MG63 (cell line): ENCODE measurements around the gene CISD3. TPM values are rescaled to one million over a fixed set of nuclear protein-coding genes. Genes with fewer than 3 reads are reported as not detected.
"Not testable (repeated sequence)": the region's sequence is repeated elsewhere in the genome, so short reads cannot be mapped to it uniquely, and the experiment has no call there.

Experiments used
- DNase-seq: peaks from one replicate; pipeline ENCODE4 v3.0.0-alpha.2; 2020
- H3K27me3 ChIP-seq: fragments of 250-450 bp; sonication (Bioruptor Pico); 2 replicates; pipeline ENCODE4 v1.5.1; 2020; ENCODE audit warnings: mild to moderate bottlenecking, moderate library complexity
- H3K36me3 ChIP-seq: fragments of 250-450 bp; sonication (Bioruptor Pico); 2 replicates; pipeline ENCODE4 v1.5.1; 2020; ENCODE audit warnings: mild to moderate bottlenecking, moderate library complexity
- H3K4me3 ChIP-seq: fragments of 250-450 bp; sonication (Bioruptor Pico); 2 replicates; pipeline ENCODE4 v1.5.1; 2020; ENCODE audit warnings: mild to moderate bottlenecking, moderate library complexity
- H3K9me3 ChIP-seq: fragments of 250-450 bp; sonication (Bioruptor Pico); 2 replicates; pipeline ENCODE4 v1.5.1; 2020; ENCODE audit warnings: mild to moderate bottlenecking, moderate library complexity
- total RNA-seq: library from RNA; depleted of rRNA; stranded (reverse); fragments of >200 nt; shearing (Covaris generic); gene quantifications from 2 replicates; pipeline ENCODE4 v1.2.3, GENCODE V29; 2014; ENCODE audit warnings: low replicate concordance

The CISD3 gene
- total RNA-seq, 1 experiment from 2014 or later, result 29.1 TPM

DNA sequence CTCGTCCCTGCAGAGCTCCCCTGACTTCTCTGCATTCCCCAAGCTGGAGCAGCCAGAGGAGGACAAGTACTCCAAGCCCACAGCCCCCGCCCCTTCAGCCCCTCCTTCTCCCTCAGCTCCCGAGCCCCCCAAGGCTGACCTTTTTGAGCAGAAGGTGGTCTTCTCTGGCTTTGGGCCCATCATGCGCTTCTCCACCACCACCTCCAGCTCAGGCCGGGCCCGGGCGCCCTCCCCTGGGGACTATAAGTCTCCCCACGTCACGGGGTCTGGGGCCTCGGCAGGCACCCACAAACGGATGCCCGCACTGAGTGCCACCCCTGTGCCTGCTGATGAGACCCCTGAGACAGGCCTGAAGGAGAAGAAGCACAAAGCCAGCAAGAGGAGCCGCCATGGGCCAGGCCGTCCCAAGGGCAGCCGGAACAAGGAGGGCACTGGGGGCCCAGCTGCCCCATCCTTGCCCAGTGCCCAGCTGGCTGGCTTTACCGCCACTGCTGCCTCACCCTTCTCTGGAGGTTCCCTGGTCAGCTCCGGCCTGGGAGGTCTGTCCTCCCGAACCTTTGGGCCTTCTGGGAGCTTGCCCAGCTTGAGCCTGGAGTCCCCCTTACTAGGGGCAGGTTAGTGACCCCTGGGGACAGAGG is 13.7 kb upstream of the CISD3 start:
- H3K36me3 ChIP-seq, result peaks cover 64% of the 10 kb centered on the region
- H3K27me3 ChIP-seq, result no peaks in the 10 kb centered on the region
- DNase-seq, result no peak
- no peaks in the 10 kb centered on the region for H3K9me3 ChIP-seq
- no peak overlapping the region for H3K4me3 ChIP-seq

DNA sequence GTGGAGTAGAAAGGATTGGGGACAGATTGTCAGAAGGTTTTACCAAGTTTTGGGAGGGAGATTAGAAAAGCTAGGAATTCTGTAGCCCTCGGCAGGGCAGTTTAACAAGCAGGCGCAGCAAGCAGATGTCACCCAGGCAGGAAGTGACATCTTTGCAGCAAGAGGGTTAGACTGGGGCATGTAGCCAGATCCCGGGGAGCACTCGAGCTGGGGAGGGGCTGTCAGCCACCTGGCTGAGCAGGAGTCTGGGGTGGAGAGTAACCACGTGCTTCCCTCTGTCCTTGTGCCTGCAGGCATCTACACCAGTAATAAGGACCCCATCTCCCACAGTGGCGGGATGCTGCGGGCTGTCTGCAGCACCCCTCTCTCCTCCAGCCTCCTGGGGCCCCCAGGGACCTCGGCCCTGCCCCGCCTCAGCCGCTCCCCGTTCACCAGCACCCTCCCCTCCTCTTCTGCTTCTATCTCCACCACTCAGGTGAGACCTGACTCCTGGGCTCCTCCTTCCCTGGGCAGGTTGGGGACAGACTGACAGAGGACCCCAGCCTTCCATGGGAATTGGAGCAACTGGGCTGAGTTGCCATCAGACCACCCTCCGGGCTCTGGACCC is 12.9 kb upstream of the CISD3 start:
- H3K36me3 ChIP-seq, result peaks cover 62% of the 10 kb centered on the region
- DNase-seq, result no peak
- no peaks in the 10 kb centered on the region for H3K9me3 ChIP-seq
- H3K4me3 ChIP-seq, result no peak overlapping the region
- H3K27me3 ChIP-seq, result no peaks in the 10 kb centered on the region

DNA sequence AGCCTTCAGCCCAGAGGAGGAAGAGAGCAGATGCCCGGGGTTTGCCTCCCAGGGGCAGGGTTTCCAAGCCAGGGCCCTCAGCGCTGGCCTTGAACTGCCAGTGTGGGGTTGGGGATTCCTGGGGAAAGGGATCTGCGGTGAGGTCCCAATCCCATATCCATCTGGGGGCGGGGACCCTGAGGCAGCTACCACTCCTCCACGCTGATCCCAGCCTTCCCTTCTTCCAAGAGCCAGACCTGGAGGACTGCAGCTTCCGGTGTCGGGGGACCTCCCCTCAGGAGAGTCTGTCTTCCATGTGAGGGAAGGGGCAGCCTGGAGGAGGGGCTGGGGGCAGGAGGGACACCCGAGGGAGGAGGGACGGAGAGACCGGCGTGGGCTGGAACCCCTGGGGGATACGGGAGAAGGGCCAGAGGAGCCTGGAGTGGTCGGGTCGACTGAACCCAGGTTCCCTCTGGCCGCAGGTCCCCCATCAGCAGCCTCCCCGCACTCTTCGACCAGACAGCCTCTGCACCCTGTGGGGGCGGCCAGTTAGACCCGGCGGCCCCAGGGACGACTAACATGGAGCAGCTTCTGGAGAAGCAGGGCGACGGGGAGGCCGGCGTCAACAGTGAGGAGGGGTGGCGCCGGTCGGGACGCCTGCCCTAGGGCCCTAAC is 10.7 kb upstream of the CISD3 start:
- Histone ChIP-seq H3K36me3 (peaks cover 49% of the 10 kb centered on the region), H3K27me3 (no peaks in the 10 kb centered on the region), H3K9me3 (no peaks in the 10 kb centered on the region), H3K4me3 (no peak overlapping the region)
- no peak for DNase-seq

DNA sequence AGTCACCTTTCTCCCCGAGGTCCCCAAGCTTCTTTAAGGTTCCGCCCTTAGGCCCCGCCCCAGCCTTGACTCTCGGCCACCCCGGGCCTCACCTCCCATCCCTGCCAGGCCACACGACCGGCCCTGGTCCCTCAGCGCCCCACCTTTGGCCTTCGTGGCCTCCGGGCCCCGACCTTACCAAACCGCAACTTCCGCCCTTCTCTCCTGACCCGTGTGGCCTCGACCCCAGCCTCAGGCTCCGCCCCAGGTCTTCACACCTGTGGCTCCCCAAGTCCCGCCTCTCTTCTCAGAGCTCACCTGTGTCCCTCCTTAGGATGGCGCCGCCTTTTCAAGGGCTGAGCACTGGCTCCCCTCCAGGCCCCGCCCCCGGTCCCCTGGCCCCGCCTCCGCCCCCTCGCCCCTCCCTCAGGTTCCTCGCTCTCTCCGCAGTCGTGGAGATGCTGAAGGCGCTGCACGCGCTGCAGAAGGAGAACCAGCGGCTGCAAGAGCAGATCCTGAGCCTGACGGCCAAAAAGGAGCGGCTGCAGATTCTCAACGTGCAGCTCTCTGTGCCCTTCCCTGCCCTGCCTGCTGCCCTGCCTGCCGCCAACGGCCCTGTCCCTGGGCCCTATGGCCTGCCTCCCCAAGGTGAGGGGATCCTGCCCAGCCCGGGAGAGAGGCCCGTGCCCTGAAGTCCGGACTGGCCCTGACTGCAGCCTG is 10.0 kb upstream of the CISD3 start:
- H3K4me3 ChIP-seq, result no peak overlapping the region
- no peaks in the 10 kb centered on the region for H3K9me3 ChIP-seq
- H3K27me3 ChIP-seq, result no peaks in the 10 kb centered on the region
- H3K36me3 ChIP-seq, result peaks cover 53% of the 10 kb centered on the region
- no peak for DNase-seq

DNA sequence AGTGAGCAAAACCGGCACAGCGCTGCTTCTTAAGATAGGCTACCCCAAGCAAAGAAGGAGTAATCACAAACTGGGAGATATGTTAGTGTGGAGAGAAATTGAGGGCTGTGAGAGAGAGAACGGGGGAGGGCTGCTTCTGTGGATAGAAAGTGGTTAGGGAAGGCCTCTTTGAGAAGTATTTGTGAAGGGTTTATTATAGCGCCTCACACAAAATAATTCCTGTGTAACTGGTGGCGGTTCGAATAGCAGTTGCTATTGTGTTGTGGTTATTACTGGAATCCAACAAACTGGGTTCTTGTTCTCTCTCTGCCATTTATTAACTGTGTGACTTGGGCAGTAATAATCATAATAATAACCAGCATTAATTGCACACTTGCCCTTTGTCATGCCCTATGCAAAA is 9.2 kb upstream of the CISD3 start:
- no peak for DNase-seq
- no peaks in the 10 kb centered on the region for H3K9me3 ChIP-seq
- peaks cover 50% of the 10 kb centered on the region for H3K36me3 ChIP-seq
- H3K27me3 ChIP-seq, result no peaks in the 10 kb centered on the region
- H3K4me3 ChIP-seq, result no peak overlapping the region

DNA sequence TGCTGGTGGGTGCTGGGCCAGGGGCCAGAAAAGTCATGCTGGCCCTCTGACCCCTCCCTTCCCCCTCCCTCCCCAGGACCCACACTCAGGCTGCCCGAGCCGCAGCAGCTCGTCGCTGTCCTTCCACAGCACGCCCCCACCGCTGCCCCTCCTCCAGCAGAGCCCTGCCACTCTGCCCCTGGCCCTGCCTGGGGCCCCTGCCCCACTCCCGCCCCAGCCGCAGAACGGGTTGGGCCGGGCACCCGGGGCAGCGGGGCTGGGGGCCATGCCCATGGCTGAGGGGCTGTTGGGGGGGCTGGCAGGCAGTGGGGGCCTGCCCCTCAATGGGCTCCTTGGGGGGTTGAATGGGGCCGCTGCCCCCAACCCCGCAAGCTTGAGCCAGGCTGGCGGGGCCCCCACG is 8.3 kb upstream of the CISD3 start:
- DNase-seq, result no peak
- no peaks in the 10 kb centered on the region for H3K27me3 ChIP-seq
- no peaks in the 10 kb centered on the region for H3K9me3 ChIP-seq
- H3K36me3 ChIP-seq, result peaks cover 46% of the 10 kb centered on the region
- no peak overlapping the region for H3K4me3 ChIP-seq

DNA sequence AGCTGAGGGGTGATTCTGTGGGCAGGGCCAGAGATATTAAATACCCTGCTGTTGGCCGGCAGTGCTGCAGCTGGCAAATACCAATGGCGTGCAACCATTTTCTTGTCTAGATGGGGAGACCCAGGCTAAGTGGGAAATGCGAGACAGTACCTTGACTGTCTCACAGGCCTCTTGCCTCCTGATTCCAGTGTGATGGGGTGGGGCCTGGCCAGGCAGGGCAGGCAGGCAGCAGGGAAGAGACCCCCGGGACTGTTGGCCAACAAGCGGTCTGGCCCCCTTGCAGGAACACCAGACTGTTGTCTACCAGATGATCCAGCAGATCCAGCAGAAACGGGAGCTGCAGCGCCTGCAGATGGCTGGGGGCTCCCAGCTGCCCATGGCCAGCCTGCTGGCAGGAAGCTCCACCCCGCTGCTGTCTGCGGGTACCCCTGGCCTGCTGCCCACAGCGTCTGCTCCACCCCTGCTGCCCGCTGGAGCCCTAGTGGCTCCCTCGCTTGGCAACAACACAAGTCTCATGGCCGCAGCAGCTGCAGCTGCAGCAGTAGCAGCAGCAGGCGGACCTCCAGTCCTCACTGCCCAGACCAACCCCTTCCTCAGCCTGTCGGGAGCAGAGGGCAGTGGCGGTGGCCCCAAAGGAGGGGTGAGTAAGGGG is 5.7 kb upstream of the CISD3 start:
- Histone ChIP-seq H3K36me3 (peaks cover 22% of the 10 kb centered on the region), H3K9me3 (no peaks in the 10 kb centered on the region), H3K27me3 (no peaks in the 10 kb centered on the region), H3K4me3 (no peak overlapping the region)
- DNase-seq, result no peak

DNA sequence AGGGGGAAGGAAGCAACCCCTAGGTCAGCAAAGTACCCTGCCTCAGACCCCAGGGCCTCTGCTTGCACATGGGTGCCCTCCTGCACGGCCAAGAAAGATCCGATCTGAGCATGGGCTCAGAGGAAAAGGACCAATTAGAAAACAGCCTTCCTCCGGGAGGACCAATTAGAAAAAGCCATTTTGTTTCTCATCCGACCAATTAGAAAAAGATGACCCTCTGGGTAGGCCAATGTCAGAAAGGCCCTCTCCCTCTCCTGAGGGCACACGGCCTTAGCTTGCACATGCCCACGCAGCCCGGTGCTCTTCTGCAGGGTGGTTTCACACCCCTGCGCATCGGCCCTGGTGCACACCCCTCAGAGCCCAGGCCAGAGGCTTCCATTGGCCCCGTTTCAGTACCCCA is 5.1 kb upstream of the CISD3 start:
- H3K27me3 ChIP-seq, result no peaks in the 10 kb centered on the region
- H3K9me3 ChIP-seq, result no peaks in the 10 kb centered on the region
- peaks cover 16% of the 10 kb centered on the region for H3K36me3 ChIP-seq
- no peak for DNase-seq
- no peak overlapping the region for H3K4me3 ChIP-seq

DNA sequence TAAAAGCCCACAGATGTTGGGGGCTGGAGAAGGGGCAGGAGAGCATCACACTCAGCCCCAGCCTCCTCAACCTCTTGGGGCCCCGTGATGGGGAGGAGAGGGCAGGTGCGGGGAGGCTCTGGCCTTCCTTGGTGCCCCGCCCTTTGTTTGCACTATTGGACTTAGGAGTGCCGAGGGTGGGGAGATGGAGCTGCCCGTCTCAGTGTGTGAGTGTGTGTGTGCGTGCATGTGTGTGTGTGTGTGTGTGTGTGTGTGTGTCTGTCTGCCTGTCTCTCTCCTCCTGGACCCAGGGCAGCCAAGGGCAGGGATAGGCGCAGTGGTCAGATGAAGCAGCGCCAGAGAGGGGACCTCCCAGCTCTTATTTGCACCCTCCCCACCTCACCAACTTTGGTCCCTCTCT is 4.0 kb upstream of the CISD3 start:
- not testable (repeated sequence) for H3K4me3 ChIP-seq, H3K27me3 ChIP-seq, DNase-seq, H3K9me3 ChIP-seq
- H3K36me3 ChIP-seq, result peaks cover 17% of the 10 kb centered on the region

DNA sequence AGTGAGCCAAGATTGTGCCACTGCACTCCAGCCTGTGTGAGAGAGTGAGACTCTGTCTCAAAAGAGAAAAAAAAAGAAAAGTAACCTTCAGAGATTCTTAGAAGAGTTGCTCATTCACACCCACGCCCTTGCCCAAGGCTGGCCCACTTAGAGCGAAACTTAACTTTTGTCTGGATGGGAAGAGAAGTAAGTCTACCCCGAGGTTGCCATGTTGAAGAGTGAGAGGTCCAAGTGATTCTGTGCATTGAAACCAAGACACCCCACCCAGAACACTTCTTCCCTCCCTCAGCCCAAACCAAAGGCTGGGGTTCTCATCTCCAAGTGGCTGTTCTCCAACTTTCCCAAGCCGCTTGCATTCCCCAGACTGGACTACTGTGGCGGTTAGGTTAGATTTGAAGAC is 2.4 kb upstream of the CISD3 start:
- Histone ChIP-seq H3K27me3 (no peaks in the 10 kb centered on the region), H3K4me3 (no peak overlapping the region), H3K9me3 (no peaks in the 10 kb centered on the region), H3K36me3 (peaks cover 30% of the 10 kb centered on the region)
- DNase-seq, result no peak

DNA sequence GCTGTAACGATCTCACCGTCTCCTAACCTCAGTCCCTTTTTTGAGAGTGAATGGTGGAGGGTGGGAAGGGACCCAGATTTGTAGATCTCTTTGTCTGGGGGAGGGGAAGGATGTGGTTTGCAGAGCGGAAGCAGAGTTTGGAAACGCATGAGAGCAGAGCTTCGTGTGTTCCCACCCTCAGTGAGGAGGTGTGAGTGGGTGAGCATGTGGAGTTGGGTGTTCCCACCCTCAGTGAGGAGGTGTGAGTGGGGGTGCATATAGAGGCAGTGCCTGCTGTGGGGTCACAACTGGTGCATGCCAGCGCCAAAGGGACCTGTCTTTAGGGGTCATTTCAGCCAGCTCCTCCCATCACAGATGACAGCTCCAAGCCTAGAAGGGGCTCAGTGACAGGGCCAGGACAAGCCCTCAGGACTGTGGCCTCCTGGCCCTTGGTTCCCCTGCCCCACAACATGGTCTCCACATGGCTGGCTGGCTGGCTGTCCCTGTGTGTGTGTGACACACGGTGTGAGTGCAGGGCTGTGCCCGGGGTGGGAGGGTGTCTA is 1.8 kb upstream of the CISD3 start:
- Histone ChIP-seq H3K9me3 (no peaks in the 10 kb centered on the region), H3K4me3 (no peak overlapping the region), H3K36me3 (peaks cover 37% of the 10 kb centered on the region), H3K27me3 (no peaks in the 10 kb centered on the region)
- DNase-seq, result no peak

DNA sequence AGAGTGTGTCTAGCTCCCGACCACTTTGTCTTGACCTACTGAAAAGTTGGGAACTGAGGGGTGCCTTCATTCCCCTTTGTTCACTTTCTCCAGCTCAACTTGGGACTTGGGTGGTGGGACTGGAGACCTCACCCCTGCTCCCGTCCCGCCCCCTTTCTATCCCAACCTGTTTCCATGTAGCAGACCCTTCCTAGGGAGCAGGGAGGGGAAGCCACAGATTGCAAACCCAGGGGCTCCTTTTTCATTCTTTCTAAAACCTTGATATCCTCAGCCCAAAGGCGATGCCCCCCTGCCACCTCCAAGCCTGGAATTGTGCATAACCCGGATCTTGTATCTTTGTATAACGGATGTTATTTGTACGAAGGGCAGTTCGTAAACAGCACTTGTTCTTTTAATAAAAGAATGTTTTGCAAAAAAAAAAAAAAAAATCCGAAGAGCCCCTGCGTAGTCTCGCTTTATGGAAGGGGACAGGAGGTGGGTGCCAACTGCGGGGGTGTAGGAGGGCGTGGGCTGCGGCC is 714 bp upstream of the CISD3 start:
- no peaks in the 10 kb centered on the region for H3K27me3 ChIP-seq
- H3K36me3 ChIP-seq, result peaks cover 38% of the 10 kb centered on the region
- peak overlapping the region; percentile 56 for H3K4me3 ChIP-seq
- no peaks in the 10 kb centered on the region for H3K9me3 ChIP-seq
- no peak for DNase-seq

DNA sequence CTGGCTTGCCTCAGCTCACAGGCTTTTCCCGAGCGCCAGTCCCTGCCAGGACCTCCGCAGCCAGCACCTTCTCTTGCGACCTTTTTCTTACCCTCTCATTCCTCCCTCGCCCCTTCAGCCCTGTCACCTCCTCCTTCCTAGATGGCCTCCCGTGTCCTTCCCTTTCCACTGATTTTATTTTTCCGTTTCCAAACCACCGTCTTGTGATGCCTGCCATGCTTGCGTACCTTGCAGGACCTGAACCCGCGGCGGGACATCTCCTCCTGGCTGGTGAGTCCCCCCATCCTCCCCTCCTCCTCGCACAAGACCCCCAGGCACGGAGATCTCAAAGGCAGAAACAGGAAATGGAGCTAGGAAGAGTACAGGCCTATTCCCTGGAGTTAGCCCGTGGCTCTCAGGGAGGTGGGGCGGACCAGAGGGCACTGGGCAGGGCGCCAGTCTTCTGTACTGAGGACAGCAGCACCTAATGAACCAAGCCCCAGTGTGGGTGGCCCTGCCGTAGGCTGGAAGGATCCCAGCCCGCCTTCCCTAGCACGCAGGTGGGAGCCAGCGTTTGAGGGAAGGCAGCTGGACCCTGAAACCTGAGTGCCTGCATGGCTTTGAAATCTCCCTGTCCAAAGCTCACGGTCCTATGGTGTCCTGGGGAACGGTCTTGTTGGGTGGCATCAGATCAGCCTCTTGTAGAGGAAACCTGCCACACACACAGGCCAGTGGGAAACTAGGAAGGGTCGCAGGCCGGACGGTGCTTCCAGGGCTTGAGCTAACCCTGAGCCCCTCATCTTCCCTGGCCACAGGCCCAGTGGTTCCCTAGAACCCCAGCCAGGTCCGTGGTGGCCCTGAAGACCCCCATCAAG is 612 bp downstream of the CISD3 start:
- DNase-seq, result peak; percentile 80
- Histone ChIP-seq H3K9me3 (no peaks in the 10 kb centered on the region), H3K36me3 (peaks cover 33% of the 10 kb centered on the region), H3K4me3 (peak overlapping the region; percentile 75), H3K27me3 (no peaks in the 10 kb centered on the region)

DNA sequence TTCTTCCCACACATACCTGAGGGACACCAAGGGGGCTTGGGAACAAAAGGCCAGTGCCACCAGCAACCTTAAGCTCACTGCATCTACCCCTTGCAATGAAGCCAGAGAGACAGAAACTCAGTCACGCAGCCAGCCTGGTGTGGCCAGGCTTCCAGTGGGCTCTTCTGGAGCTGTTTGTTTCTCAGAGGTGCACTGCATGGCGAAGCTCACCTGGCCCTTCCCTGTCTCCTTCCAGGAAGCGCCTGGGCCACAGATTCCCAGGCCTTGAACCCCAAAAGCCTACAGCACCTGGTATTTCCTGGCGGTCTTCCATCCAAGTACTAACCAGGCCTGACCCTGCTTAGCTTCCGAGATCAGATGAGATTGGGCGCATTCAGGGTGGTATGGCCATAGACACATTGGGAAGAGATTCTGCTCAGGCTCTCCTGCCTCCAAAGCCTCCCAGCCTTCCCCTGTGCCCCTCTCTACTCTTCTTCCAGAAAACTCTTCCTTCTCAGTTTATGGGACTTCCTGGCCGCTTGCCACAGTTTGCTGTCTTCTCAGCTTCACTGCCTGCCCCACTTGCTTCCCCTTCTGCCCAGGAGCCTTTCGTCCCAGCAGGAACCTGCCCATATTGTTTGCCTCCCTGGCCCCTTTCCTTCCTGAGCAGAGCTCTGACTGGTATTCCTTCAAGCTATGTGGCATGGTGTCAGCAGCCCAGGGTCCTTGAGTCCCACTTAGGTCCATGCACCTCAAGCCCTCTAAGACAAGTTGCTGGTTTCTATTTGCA is 1.6 kb downstream of the CISD3 start:
- no peak for DNase-seq
- peak overlapping the region; percentile 75 for H3K4me3 ChIP-seq
- no peaks in the 10 kb centered on the region for H3K27me3 ChIP-seq
- no peaks in the 10 kb centered on the region for H3K9me3 ChIP-seq
- peaks cover 43% of the 10 kb centered on the region for H3K36me3 ChIP-seq
